ENCODE results near the gene TTYH3. TPM values are rescaled to one million over a fixed set of nuclear protein-coding genes. Genes with fewer than 3 reads are reported as not detected.

TTYH3 gene
- total RNA-seq, 1 experiment from 2014 or later: 20.9 TPM

DNA sequence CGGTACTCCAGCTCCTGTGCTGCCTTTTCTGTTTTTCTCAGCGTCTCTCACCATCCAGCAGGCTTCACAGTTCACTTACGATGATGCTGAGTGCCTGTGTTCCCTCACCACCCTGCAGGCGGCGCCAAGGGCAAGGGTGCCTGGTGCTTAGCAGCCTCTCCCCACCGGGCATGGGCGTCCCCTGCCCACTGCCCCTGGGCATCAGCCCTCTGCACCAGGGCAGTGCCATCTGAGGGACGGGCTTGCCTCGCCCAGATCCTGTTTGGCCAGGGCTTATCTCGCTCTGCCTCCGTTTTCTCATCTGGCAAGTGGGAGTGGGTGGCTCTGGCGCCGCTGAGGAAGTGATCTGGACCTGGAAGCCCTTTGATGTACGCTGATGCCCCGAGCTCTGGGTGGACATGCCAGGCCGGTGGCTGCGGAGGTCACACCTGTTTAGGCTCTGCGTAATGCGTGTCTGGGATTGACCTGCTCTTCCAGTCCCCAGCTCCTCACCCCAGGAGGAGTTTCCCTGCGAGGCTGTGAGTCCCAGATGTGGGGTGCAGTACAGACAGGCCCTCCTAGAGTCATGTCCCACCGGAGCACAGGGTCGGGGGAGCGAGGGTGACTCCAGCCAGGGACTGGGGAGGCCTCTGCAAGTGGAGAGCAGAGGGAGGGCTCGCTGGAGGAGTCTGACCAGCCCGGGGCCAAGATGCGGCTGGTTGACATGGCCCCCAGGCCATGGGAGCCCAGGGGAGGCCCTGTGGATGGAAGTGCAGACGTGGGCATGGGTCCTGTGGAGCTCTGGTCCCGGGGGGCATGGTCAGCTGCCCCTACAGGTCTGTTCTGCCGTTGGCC, 11.8 kb downstream of the TTYH3 start:
- Mint-ChIP-seq H3K27ac (ENCODE audit: low read depth, unreplicated experiment) (no peak overlapping the region), H3K9me3 (ENCODE audit: unreplicated experiment) (no peaks in the 10 kb centered on the region), H3K4me1 (ENCODE audit: insufficient read depth, unreplicated experiment) (no peaks in the 10 kb centered on the region), H3K4me3 (ENCODE audit: unreplicated experiment) (no peak overlapping the region), H3K36me3 (ENCODE audit: insufficient read depth, unreplicated experiment) (no peaks in the 10 kb centered on the region), H3K27me3 (ENCODE audit: insufficient read depth, unreplicated experiment) (no peaks in the 10 kb centered on the region)
- POLR2A ChIA-PET: no interaction called here
- no peak for TF ChIP-seq CTCF (IDR thresholded peaks at IDR 0.05; ENCODE audit: unreplicated experiment)
- intact Hi-C loops (cut with micrococcal nuclease): no loop called here
- CTCF ChIA-PET: interaction anchor here (0.6 to 1.4 kb wide), 2 partner anchors 27 to 128 kb away, joined by 4 to 5 read pairs; no protein-coding TSS in a partner anchor
- no TSS peak for BruUV-seq (replicated peaks)
- no peak for DNase-seq (ENCODE audit: unreplicated experiment)

- ChIA-PET CTCF (interaction anchor here (1.4 kb wide), 1 partner anchor 26 kb away, joined by 5 read pairs; no protein-coding TSS in a partner anchor), POLR2A (no interaction called here)
- no peak for TF ChIP-seq CTCF (IDR thresholded peaks at IDR 0.05; ENCODE audit: unreplicated experiment)
- no TSS peak for BruUV-seq (replicated peaks)
- Mint-ChIP-seq H3K9me3 (ENCODE audit: unreplicated experiment) (no peaks in the 10 kb centered on the region), H3K4me3 (ENCODE audit: unreplicated experiment) (no peak overlapping the region), H3K4me1 (ENCODE audit: insufficient read depth, unreplicated experiment) (no peaks in the 10 kb centered on the region), H3K36me3 (ENCODE audit: insufficient read depth, unreplicated experiment) (no peaks in the 10 kb centered on the region), H3K27ac (ENCODE audit: low read depth, unreplicated experiment) (no peak overlapping the region), H3K27me3 (ENCODE audit: insufficient read depth, unreplicated experiment) (no peaks in the 10 kb centered on the region)
- intact Hi-C loops (cut with micrococcal nuclease): no loop called here
- DNase-seq (ENCODE audit: unreplicated experiment): no peak
These were observed 12.4 kb downstream of the TTYH3 start for GRCh38 chr7:2644220-2644561.

DNA sequence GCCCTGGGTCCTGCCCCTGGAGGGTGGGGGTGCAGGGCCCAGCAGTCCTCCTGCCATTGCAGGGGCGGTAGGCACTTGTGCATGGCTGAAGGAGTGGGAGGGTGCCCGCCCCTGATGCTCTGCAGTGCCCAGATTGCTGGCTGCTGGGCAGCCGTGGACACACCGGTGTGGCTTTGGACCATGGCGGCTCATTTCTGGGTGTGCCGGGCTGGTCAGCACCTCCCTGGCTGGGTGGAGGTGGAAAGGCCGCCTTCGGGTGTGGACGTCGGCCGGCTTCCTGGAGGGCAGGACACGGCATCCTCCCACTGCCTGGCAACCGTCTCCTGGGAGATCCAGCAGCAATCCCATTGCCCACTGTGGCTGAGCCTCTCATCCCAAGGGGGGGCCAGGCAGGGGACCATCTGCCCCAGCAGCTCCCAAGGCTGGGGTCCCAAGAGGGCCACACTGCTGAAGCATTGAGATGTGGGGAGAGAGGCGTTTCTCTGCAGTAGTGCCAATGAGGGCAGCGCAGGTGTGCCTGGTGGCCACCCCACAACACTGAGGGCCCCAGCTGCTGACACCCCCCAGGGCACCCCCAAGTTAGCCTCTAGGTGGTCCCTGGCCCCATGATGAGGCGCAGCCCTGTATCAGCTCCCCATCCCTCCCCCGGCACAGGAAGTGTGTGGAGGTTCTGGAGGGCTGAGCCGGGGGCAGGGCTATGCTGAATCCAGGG, 12.9 kb downstream of the TTYH3 start:
- DNase-seq (ENCODE audit: unreplicated experiment): no peak
- Mint-ChIP-seq H3K4me3 (ENCODE audit: unreplicated experiment) (no peak overlapping the region), H3K27ac (ENCODE audit: low read depth, unreplicated experiment) (no peak overlapping the region), H3K4me1 (ENCODE audit: insufficient read depth, unreplicated experiment) (no peaks in the 10 kb centered on the region), H3K36me3 (ENCODE audit: insufficient read depth, unreplicated experiment) (no peaks in the 10 kb centered on the region), H3K9me3 (ENCODE audit: unreplicated experiment) (no peaks in the 10 kb centered on the region), H3K27me3 (ENCODE audit: insufficient read depth, unreplicated experiment) (no peaks in the 10 kb centered on the region)
- intact Hi-C loops (cut with micrococcal nuclease): no loop called here
- POLR2A ChIA-PET: no interaction called here
- no TSS peak for BruUV-seq (replicated peaks)
- CTCF ChIA-PET: interaction anchor here (1.4 kb wide), 1 partner anchor 26 kb away, joined by 5 read pairs; no protein-coding TSS in a partner anchor
- TF ChIP-seq CTCF (IDR thresholded peaks at IDR 0.05; ENCODE audit: unreplicated experiment): no peak

DNA sequence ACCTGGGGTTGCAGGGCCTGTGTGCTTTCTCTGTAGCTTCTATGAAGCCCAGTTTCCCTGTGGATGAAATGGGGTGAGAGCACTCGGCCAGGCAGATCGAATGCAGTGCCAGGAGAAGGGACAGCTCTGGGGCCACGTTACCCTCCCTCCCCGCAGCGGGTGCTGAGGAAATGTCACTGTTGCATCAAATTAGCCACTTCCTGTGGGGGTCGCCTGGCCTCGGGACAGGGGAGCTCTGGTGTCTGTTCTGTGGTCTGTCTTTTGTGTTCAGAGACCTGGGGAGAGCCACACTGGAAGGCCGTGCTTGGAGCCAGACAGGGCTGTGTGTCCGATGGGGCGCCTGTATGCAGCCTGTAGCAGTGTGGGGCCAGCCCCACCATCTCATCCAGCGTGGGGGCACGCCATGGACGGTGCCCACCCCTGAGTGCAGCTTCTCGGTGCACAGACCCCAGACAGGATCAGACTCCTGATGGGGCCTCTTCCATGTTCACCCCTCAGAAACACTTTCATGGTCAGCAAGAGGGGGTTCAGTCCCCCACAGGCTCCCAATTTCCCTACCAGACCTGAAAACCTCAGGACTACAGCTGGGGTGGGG, 13.6 kb downstream of the TTYH3 start:
- H3K9me3 Mint-ChIP-seq (ENCODE audit: unreplicated experiment): no peaks in the 10 kb centered on the region
- H3K36me3 Mint-ChIP-seq (ENCODE audit: insufficient read depth, unreplicated experiment): peaks cover 3% of the 10 kb centered on the region
- intact Hi-C loops (cut with micrococcal nuclease): no loop called here
- no TSS peak for BruUV-seq (replicated peaks)
- CTCF ChIA-PET: interaction anchor here (0.6 kb wide), 1 partner anchor 37 kb away, joined by 4 read pairs; no protein-coding TSS in a partner anchor
- no peak overlapping the region for H3K27ac Mint-ChIP-seq (ENCODE audit: low read depth, unreplicated experiment)
- TF ChIP-seq CTCF (IDR thresholded peaks at IDR 0.05; ENCODE audit: unreplicated experiment): no peak
- no peak overlapping the region for H3K4me3 Mint-ChIP-seq (ENCODE audit: unreplicated experiment)
- no peak for DNase-seq (ENCODE audit: unreplicated experiment)
- POLR2A ChIA-PET: no interaction called here
- no peaks in the 10 kb centered on the region for H3K27me3 Mint-ChIP-seq (ENCODE audit: insufficient read depth, unreplicated experiment)
- H3K4me1 Mint-ChIP-seq (ENCODE audit: insufficient read depth, unreplicated experiment): no peaks in the 10 kb centered on the region

All from MCF 10A (cell line).